ENCODE results near the gene TIAM2.

- TF ChIP-seq CTCF (IDR thresholded peaks at IDR 0.05; ENCODE audit: extremely low read depth in 1 of 2, insufficient read depth in 1 of 2, low read depth in 1 of 2, low read length in 2 of 2) = no peak
- no peak for TF ChIP-seq POLR2AphosphoS5 (IDR thresholded peaks at IDR 0.05; ENCODE audit: insufficient read depth, low read depth, low read length)
- TF ChIP-seq GATA2 (IDR thresholded peaks at IDR 0.05; ENCODE audit: insufficient read depth, insufficient read length, low read depth, low read length) = no peak
- TF ChIP-seq MAX (IDR thresholded peaks at IDR 0.05; ENCODE audit: insufficient read depth, insufficient read length) = no peak
Measured at GRCh38 chr6:155120034-155120433, 124.9 kb downstream of the TIAM2 start.

Measured in endothelial cell of umbilical vein (primary cell).